HEK293T (cell line): Measurements from ENCODE around the gene LMX1B.

ENCODE experiments used
- ARNT ChIP-seq: fragments of 450-650 bp; IDR thresholded peaks from 2 replicates; pipeline ENCODE4 v1.6.1; 2017; ENCODE audit warnings: mild to moderate bottlenecking
- BHLHE40 ChIP-seq: fragments of 450-650 bp; IDR thresholded peaks from 2 replicates; pipeline ENCODE4 v1.6.1; 2016; ENCODE audit warnings: mild to moderate bottlenecking, moderate library complexity, borderline replicate concordance
- ELF4 ChIP-seq: fragments of 450-650 bp; IDR thresholded peaks from 2 replicates; pipeline ENCODE4 v1.6.1; 2017; ENCODE audit warnings: antibody characterized with exemption
- FOXK2 ChIP-seq: fragments of 450-650 bp; IDR thresholded peaks from 2 replicates; pipeline ENCODE4 v1.6.1; 2016; ENCODE audit warnings: mild to moderate bottlenecking
- HDGF ChIP-seq: fragments of 450-650 bp; IDR thresholded peaks from 2 replicates; pipeline ENCODE4 v1.6.1; 2017; ENCODE audit warnings: antibody characterized with exemption, borderline replicate concordance
- L3MBTL2 ChIP-seq: fragments of 450-650 bp; conservative IDR thresholded peaks from 2 replicates; pipeline ENCODE4 v1.6.1; 2016; ENCODE audit warnings: mild to moderate bottlenecking
- PKNOX1 ChIP-seq: fragments of 450-650 bp; IDR thresholded peaks from 2 replicates; pipeline ENCODE4 v1.6.1; 2016
- ZNF384 ChIP-seq: fragments of 450-650 bp; IDR thresholded peaks from 2 replicates; pipeline ENCODE4 v1.6.1; 2016

- no peak for TF ChIP-seq ARNT
- no peak for TF ChIP-seq ZNF384
- TF ChIP-seq ELF4, result no peak
- no peak for TF ChIP-seq HDGF
- no peak for TF ChIP-seq PKNOX1
- no peak for TF ChIP-seq BHLHE40
- TF ChIP-seq L3MBTL2, result no peak
- TF ChIP-seq FOXK2, result no peak
These were observed 94.5 kb downstream of the LMX1B start for GRCh38 chr9:126708178-126708577.
